Upper lobe of right lung (tissue), 1 donor: Measurements from ENCODE around the gene DNHD1. TPM values are rescaled to one million over a fixed set of nuclear protein-coding genes. Genes with fewer than 3 reads are reported as not detected.

Experiments
- ATAC-seq: fragments of 200-7000 bp; cut with Tn5 transposase; one replicate; pipeline ENCODE4 v1.9.1; 2020; ENCODE audit warnings: mild to moderate bottlenecking, moderate library complexity
- DNase-seq: peaks from one replicate; pipeline ENCODE4 v3.0.0-alpha.2; 2020
- H3K27ac ChIP-seq: fragments of 200-600 bp; one replicate; pipeline ENCODE4 v1.8.0; 2022
- H3K27me3 ChIP-seq: fragments of 200-600 bp; one replicate; pipeline ENCODE4 v1.8.0; 2022; ENCODE audit warnings: mild to moderate bottlenecking
- H3K36me3 ChIP-seq: fragments of 200-600 bp; one replicate; pipeline ENCODE4 v1.8.0; 2022
- H3K4me1 ChIP-seq: fragments of 200-600 bp; one replicate; pipeline ENCODE4 v1.8.0; 2022
- H3K4me3 ChIP-seq: fragments of 200-600 bp; one replicate; pipeline ENCODE4 v1.8.0; 2022; ENCODE audit warnings: mild to moderate bottlenecking
- H3K9me3 ChIP-seq: fragments of 200-600 bp; one replicate; pipeline ENCODE4 v1.8.0; 2022
- CTCF ChIP-seq: fragments of 200-600 bp; IDR thresholded peaks from one replicate; pipeline ENCODE4 v1.8.0; 2022; ENCODE audit warnings: antibody characterized with exemption
- intact Hi-C: fragments of 100-400 bp; cut with DNase I; formaldehyde crosslinking; loops from one replicate; pipeline ENCODE4 v1.11.0; 2022
- total RNA-seq: library from RNA; stranded (reverse); fragmentation: NEBNext Ultra II Directional; extraction: Animal tissue kit (Norgen Biotek cat#: 25700); gene quantifications from one replicate; pipeline ENCODE4 v1.2.1, GENCODE V29; 2021
- donor health status: DM: no; HTN: yes; CAD: no; lungs with severe emphysema.

DNHD1 gene
- total RNA-seq, 1 donor from 2014 or later = 14.5 TPM

DNA sequence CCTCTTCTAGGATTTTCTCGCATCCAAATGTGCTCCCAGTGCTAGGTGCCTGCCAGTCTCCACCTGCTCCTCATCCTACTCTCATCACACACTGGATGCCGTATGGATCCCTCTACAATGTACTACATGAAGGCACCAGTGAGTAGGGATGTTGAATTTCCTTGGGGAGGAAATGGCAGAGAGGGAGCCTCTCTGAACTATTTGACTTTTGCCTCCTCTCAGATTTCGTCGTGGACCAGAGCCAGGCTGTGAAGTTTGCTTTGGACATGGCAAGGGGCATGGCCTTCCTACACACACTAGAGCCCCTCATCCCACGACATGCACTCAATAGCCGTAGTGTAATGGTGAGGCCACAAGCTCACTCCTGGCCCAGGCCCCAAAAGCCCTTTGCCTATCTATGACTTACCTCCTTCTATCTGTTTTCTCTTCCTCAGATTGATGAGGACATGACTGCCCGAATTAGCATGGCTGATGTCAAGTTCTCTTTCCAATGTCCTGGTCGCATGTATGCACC lies 112.5 kb downstream of the DNHD1 start:
- no peak for TF ChIP-seq CTCF
- DNase-seq = no peak
- Histone ChIP-seq H3K27ac (no peak overlapping the region), H3K27me3 (no peaks in the 10 kb centered on the region), H3K36me3 (peaks cover 42% of the 10 kb centered on the region), H3K4me1 (peaks cover 50% of the 10 kb centered on the region), H3K9me3 (no peaks in the 10 kb centered on the region), H3K4me3 (no peak overlapping the region)
- intact Hi-C loops = loop anchor here (5.0 kb wide), 1 partner anchor 73 kb away; the partner anchor contains the start of gene MRPL17
- no peak for ATAC-seq

- no peak for DNase-seq
- Histone ChIP-seq H3K4me1 (peaks cover 40% of the 10 kb centered on the region), H3K27me3 (no peaks in the 10 kb centered on the region), H3K9me3 (no peaks in the 10 kb centered on the region), H3K27ac (no peak overlapping the region), H3K36me3 (peaks cover 51% of the 10 kb centered on the region), H3K4me3 (no peak overlapping the region)
- ATAC-seq = no peak
- TF ChIP-seq CTCF = no peak
- intact Hi-C loops = no loop called here
Measured at GRCh38 chr11:6610591-6610990, 113.5 kb downstream of the DNHD1 start.

DNA sequence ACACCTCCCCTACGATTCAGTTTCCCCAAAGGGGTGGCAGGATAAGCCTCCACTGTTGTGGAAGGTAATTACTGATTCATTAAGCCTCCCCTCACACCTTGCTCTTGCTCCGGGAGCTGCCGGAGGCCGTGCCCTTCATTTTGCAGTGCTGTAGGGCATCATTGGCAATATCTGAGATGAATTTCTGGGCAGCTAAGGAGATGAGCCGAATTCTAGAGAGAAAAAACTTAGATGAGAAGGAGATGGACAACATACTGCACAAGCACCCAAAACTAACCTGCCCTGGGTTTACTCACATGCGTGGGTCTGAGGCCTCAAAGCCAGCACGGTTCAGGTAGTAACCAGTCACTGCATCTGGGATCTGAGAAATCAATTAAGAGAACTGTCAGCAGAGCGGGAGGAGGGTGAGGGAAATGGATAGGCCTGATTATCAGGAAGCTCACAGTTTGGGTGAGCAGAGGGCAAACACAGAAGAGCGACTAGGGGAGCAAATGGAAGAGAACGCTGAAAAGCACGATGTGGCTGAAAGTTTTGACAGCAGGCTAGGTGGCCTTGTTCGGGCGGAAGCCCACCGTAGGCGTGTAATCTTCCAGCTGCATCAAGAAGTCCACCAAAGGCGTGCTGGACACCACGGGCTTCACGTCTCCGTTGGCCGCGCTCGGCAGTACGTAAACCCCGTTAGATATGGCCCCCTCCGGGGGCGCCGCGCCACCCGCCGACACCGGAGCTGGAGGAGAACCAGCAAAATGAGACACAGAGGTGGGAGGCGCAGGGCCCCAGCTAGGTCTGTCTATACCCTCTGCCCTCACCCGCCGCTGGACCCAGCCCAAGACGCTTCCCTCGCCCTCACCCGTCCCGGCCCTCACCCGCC lies 114.2 kb downstream of the DNHD1 start:
- no peaks in the 10 kb centered on the region for H3K27me3 ChIP-seq
- H3K4me1 ChIP-seq = peaks cover 32% of the 10 kb centered on the region
- no peaks in the 10 kb centered on the region for H3K9me3 ChIP-seq
- intact Hi-C loops = no loop called here
- ATAC-seq = peak; percentile 5
- peak overlapping the region; percentile 75 for H3K4me3 ChIP-seq
- peaks cover 58% of the 10 kb centered on the region for H3K36me3 ChIP-seq
- no peak for TF ChIP-seq CTCF
- H3K27ac ChIP-seq = peak overlapping the region; percentile 99
- DNase-seq = no peak

DNA sequence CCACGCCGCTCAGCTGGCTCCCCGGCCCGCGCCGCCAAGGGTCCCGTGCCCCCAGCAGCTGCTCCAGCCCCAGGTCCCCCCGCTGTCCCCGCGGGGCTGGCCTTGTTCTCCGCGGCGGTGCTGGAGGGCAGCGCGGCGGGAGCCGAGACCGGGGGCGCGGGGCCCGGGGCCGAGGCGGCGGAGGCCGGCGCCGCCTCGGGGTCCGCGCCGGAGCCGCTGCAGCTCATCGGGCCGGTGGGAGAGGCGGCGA lies 114.8 kb downstream of the DNHD1 start:
- Histone ChIP-seq H3K27ac (peak overlapping the region; percentile 99), H3K9me3 (no peaks in the 10 kb centered on the region), H3K27me3 (no peaks in the 10 kb centered on the region), H3K4me3 (peak overlapping the region; percentile 75), H3K36me3 (peaks cover 64% of the 10 kb centered on the region), H3K4me1 (peaks cover 28% of the 10 kb centered on the region)
- intact Hi-C loops = no loop called here
- ATAC-seq (no peak), DNase-seq (no peak)
- TF ChIP-seq CTCF = no peak

GRCh38 chr11:6612213-6613041 lies 115.3 kb downstream of the DNHD1 start, which contains the start of gene TAF10:
Gene TAF10 (minus strand): TSS chr11:6612216. CDS start chr11:6612189, 27 bp downstream.
- Histone ChIP-seq H3K36me3 (peaks cover 66% of the 10 kb centered on the region), H3K27me3 (no peaks in the 10 kb centered on the region), H3K4me1 (peaks cover 26% of the 10 kb centered on the region), H3K27ac (peak within 1 kb of the TSS; percentile 99), H3K4me3 (peak within 1 kb of the TSS; percentile 75), H3K9me3 (no peaks in the 10 kb centered on the region)
- ATAC-seq (peak; percentile 96), DNase-seq (peak; percentile 99)
- peak; percentile 47 for TF ChIP-seq CTCF
- intact Hi-C loops = no loop called here
